HG03442 (cell line): Measurements from ENCODE around the gene STAT2.
"Not testable (repeated sequence)": the region's sequence is repeated elsewhere in the genome, so short reads cannot be mapped to it uniquely, and the experiment has no call there.

Source experiments
- ATAC-seq: cut with Tn5 transposase; IDR thresholded peaks from one replicate; pipeline ENCODE4 v1.9.1; 2021; ENCODE audit warnings: mild to moderate bottlenecking, moderate library complexity; ENCODE audit not compliant: unreplicated experiment

The STAT2 gene

DNA sequence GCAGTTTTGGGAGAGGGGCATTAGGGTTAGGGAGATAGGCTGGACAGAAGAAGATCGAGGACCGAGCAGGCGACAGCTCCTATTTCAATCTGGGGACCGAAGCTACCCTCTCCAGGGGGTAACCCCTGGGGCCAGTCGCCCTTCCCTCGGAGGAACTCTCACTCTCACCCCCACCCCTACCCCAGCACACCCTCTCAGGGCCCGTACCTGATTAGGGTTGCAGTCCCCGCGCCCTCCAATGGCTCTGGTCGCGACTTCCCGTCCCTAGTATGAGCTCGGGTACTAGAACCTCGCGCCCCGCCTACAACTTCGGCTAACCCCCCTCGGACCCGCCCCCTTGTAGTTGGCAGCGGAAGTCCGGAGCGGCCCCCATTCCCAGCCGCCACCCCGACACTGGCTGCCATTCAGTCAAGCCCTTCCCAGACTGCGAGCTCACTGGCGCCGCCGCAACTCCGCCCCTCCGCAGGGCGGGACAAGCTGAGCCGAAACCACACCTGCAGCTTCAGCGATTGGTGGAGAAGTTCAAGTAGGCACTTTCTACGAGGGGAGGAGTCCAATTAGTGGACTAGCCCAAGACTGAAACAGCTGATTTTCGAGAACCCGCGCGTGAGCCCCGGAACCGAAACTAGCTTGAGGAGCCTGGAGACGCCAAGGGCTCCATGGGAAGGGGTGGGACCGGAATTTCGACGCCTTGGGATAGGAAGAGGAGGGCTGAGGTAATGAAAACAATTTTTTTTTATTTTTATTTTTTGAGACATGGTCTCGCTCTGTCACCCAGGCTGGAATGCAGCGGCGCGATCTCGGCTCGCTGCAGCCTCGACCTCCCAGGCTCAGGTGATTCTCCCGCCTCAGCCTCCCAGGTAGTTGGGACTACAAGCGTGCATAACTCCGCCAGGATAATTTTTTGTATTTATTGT, at the start of gene STAT2:
TSS of gene STAT2 (minus strand) at position 257 of the 917 bp plus-strand sequence. CDS start 3,536 bp downstream, outside the sequence.
- ATAC-seq: peak; percentile 95

GRCh38 chr12:56408799-56409417, 49.0 kb upstream of the STAT2 start:
- ATAC-seq: no peak

GRCh38 chr12:56404227-56404626, 44.3 kb upstream of the STAT2 start:
- not testable (repeated sequence) for ATAC-seq

DNA sequence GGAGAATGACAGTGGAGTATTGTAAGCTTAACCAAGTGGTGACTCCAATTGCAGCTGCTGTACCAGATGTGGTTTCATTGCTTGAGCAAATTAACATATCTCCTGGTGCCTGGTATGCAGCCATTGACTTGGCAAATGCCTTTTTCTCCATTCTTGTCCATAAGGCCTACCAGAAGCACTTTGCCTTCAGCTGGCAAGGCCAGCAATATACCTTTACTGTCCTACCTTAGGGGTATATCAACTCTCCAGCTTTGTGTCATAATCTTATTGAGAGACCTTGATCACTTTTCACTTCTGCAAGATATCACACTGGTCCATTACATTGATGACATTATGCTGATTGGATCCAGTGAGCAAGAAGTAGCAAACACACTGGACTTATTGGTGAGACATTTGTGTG, 41.7 kb upstream of the STAT2 start:
- not testable (repeated sequence) for ATAC-seq

DNA sequence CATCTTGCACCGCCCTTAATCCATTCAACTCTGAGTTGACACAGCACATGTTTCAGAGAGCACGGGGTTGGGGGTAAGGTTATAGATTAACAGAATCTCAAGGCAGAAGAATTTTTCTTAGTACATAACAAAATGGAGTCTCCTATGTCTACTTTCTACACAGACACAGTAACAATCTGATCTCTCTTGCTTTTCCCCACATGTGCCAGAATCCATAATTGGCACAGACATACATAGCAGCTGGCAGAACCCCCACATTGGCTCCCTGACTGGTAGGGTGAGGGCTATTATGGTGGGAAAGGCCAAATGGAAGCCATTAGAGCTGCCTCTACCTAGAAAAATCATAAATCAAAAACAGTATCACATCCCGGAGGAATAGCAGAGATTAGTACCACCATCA, 41.2 kb upstream of the STAT2 start:
- not testable (repeated sequence) for ATAC-seq

DNA sequence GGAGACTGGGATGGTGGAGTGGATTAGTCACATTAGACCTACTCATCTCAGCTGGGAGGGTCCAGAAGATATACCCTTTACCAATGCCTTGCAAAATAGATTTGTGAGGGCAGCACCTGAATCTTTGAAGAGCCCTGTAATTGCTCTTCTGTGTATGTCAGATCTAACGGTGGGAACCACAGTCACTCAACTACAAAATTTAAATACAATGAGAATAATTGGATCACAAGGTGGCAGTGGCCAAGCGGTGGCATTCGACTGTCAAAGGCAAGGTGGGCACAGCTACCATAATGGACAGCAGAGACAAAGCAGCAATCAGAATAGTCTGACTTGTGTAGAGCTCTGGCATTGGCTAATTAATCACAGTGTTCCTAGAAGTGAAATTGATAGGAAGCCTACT, 39.6 kb upstream of the STAT2 start:
- not testable (repeated sequence) for ATAC-seq

GRCh38 chr12:56398324-56398723, 38.4 kb upstream of the STAT2 start:
- ATAC-seq: no peak

- ATAC-seq: no peak
Observed at GRCh38 chr12:56392331-56392730, 32.4 kb upstream of the STAT2 start.

DNA sequence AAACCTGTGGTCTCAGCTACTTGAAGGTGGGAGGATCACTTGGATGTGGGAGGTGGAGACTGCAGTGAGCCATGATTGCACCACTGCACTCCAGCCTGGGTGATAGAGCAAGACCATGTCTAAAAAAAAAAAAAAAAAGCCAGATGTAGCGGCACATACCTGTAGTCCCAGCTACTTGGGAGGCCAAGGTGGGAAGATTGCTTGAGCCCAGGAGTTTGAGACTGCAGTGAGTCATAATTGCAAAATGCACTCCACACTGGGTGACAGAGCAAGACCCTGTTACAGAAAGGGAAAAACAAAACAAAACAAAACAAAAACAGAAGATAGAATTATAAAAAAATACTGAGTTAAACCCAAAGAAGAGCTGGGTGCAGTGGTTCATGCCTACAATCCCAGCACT, 31.8 kb upstream of the STAT2 start:
- no peak for ATAC-seq

- no peak for ATAC-seq
Observed at GRCh38 chr12:56389412-56389811, 29.5 kb upstream of the STAT2 start.

- no peak for ATAC-seq
Observed at GRCh38 chr12:56387152-56387736, 27.3 kb upstream of the STAT2 start.

DNA sequence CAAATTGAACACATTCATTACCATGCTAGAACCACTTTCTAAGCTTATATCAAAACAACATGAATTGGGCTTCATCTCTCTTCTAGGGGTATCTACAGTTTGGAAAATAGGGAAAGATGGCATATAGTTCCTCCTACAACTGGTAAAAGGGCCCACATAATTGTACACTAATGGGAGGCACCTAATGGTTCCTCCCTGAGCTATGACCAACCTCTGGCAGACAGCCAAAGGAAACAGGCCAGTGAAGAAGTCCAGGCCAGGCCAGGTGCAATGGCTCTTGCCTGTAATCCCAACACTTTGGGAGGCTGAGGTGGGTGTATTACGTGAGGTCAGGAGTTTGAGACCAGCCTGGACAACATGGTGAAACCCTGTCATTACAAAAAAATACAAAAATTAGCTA, 26.0 kb upstream of the STAT2 start:
- no peak for ATAC-seq

GRCh38 chr12:56382611-56383010, 22.7 kb upstream of the STAT2 start:
- no peak for ATAC-seq

GRCh38 chr12:56377989-56378316, 18.0 kb upstream of the STAT2 start:
- ATAC-seq: no peak

- no peak for ATAC-seq
Observed at GRCh38 chr12:56377310-56377988, 17.5 kb upstream of the STAT2 start.

DNA sequence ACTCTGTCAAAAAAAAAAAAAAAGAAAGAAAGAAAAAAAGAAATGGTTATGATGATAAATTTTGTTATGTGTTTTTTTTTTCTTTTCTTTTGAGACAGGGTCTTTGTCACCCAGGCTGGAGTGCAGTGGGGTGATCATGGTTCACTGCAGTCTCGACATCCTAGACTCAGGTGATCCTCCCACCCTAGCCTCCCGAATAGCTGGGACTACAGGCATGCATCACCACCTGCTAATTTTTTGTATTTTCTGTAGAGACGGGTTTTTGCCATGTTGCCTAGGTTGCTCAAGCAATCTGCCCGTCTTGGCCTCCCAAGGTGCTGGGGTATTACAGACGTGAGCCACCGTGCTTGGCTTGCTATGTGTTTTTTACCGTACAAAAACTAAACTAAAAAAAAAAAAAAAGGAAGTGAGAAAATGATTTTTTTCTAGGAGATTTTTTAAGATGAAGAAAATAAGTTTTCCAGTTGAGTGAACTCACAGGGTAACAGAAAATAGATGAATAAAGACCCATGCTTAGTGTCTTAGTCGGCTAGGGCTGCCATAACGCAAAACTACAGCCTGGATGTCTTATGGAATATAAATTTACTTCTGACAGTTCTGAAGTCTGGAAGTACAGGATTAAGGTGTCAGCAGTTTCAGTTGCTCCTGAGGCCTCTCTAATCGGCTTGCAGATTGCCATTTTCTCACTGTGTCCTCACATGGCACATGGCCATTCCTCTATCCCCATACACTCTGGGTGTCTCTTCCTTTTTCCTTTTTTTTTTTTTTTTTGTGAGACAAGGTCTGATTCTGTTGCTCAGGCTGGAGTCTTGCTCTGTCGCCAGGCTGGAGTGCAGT, 15.9 kb upstream of the STAT2 start:
- peak; percentile 55 for ATAC-seq

DNA sequence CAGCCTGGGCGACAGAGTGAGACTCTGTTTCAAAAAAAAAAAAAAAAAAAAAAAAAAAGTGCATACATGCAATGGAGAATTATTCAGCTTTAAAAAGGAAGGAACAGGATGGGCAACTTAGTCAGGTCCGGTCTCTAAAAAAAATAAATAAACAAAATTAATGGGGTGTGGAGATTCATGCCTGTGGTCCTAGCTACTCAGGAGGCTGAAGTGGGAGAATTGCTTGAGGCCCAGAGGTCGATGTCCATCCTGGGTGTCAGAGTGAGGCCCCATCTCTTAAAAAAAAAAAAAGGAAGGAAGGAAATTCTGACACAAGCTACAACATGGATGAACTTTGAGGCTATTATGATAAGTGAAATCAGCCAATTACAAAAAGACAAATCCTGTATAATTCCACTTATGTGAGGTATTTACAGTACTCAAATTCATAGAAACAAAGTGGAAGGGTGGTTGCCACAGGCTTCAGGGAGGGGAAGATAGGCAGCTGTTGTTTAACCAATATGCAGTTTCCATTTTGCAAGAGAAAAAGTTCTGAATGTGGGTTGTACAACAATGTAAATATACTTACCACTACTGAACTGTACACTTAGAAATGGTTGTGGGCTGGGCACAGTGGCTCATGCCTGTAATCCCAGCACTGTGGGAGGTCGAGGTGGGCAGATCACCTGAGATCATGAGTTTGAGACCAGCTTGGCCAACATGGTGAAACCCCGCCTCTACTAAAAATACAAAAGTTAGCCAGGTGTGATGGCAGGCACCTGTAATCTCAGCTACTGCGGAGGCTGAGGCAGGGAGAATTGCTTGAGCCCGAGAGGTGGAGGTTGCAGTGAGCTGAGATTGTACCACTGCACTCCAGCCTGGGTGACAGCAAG, 15.1 kb upstream of the STAT2 start:
- peak; percentile 19 for ATAC-seq

- no peak for ATAC-seq
Observed at GRCh38 chr12:56373515-56373914, 13.6 kb upstream of the STAT2 start.

DNA sequence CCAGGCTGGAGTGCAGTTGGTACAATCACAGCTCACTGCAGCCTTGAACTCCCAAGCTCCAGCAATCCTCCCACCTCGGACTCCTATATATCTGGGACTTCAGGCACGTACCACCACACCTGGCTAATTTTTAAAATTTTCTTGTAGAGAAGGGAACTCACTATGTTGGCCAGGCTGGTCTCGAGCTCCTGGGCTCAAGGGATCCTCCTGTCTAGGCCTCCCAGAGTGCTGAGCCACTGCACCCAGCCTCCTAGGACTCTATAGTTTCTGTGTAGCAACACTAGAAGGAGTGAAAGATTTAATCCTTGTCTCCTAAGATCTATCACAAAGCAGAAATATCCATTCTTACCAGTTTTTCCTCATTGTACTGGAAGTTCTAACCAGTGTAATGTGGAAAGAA, 7.0 kb upstream of the STAT2 start:
- ATAC-seq: no peak
